ENCODE measurements around the gene HDAC4. TPM values are rescaled to one million over a fixed set of nuclear protein-coding genes. Genes with fewer than 3 reads are reported as not detected.

HDAC4 gene
- total and polyA plus RNA-seq, 4 donors: 2.9 to 37.2 (median 4.4) TPM

DNA sequence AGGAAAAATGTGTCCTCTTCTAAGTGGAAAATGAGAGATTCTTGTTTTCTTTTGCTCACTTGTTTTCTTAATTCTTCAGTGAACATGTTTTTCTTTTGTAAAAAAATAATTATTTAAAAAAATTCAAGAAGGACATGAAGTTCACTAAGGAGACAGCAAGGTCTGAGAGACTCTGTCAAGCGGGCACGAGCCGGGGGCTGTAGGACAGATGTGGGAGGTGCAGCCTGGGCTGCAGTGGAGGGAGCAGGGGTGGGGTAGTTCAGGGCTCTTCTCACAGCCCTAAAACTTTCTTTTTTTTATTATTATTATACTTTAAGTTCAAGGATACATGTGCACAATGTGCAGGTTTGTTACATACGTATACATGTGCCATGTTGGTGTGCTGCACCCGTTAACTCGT, 4.3 kb upstream of the HDAC4 start:
- DNase-seq (ENCODE audit: low spot score): no peak
- H3K27me3 ChIP-seq (ENCODE audit: control insufficient read depth in 4 of 4, insufficient read depth in 4 of 4, low read length in 3 of 4): no peaks in the 10 kb centered on the region
- H3K9me3 ChIP-seq (ENCODE audit: control insufficient read depth in 4 of 4, low read length in 3 of 4): no peaks in the 10 kb centered on the region
- WGBS: 89% methylated on average over 6 of the region's 6 CpGs
- no peak overlapping the region for H3K9ac ChIP-seq (ENCODE audit: low read depth in 1 of 2, low read length in 2 of 2)
- TF ChIP-seq RXRA (IDR thresholded peaks at IDR 0.05) (no peak), FOXA2 (IDR thresholded peaks at IDR 0.05) (no peak), YY1 (IDR thresholded peaks at IDR 0.05) (no peak), EGR1 (IDR thresholded peaks at IDR 0.05; ENCODE audit: low read depth in 2 of 2) (no peak)
- TF ChIP-seq, protein P1, sequence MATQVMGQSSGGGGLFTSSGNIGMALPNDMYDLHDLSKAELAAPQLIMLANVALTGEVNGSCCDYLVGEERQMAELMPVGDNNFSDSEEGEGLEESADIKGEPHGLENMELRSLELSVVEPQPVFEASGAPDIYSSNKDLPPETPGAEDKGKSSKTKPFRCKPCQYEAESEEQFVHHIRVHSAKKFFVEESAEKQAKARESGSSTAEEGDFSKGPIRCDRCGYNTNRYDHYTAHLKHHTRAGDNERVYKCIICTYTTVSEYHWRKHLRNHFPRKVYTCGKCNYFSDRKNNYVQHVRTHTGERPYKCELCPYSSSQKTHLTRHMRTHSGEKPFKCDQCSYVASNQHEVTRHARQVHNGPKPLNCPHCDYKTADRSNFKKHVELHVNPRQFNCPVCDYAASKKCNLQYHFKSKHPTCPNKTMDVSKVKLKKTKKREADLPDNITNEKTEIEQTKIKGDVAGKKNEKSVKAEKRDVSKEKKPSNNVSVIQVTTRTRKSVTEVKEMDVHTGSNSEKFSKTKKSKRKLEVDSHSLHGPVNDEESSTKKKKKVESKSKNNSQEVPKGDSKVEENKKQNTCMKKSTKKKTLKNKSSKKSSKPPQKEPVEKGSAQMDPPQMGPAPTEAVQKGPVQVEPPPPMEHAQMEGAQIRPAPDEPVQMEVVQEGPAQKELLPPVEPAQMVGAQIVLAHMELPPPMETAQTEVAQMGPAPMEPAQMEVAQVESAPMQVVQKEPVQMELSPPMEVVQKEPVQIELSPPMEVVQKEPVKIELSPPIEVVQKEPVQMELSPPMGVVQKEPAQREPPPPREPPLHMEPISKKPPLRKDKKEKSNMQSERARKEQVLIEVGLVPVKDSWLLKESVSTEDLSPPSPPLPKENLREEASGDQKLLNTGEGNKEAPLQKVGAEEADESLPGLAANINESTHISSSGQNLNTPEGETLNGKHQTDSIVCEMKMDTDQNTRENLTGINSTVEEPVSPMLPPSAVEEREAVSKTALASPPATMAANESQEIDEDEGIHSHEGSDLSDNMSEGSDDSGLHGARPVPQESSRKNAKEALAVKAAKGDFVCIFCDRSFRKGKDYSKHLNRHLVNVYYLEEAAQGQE (IDR thresholded peaks at IDR 0.05): no peak
- no peak overlapping the region for H3K4me3 ChIP-seq (ENCODE audit: low read depth in 1 of 3, low read length in 3 of 3)
- H3K36me3 ChIP-seq (ENCODE audit: control insufficient read depth in 4 of 4, insufficient read depth in 3 of 4, low read depth in 1 of 4, low read length in 3 of 4): no peaks in the 10 kb centered on the region
- peaks cover 0 to 3% (median 0%) of the 10 kb centered on the region in 4 donors for H3K4me1 ChIP-seq (ENCODE audit: control insufficient read depth in 4 of 4, insufficient read depth in 4 of 4, low read length in 3 of 4)
- H3K27ac ChIP-seq (ENCODE audit: low read depth in 1 of 2, low read length in 2 of 2): no peak overlapping the region

DNA sequence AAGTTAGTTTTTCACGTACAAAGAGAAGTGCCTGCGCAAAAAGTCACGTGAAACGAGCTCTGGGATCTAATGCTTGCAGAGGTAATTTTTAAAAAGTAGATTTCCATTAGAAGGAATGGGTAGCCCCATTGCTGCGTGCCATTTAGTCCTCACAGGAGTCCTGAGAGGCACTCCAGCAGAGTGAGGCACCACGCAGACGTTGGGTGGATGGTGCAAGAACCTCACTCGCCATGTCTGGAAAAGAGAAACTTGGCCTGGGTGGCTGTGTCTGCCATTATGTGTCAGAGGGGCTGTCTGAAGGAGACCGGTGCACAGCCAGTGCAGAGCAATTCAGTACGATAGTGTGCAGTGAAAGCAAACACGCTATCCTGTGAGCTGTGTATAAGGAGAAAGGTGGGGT, 1.8 kb upstream of the HDAC4 start:
- Histone ChIP-seq H3K4me1 (ENCODE audit: control insufficient read depth in 4 of 4, insufficient read depth in 4 of 4, low read length in 3 of 4) (peaks cover 1 to 15% (median 10%) of the 10 kb centered on the region in 4 donors), H3K9me3 (ENCODE audit: control insufficient read depth in 4 of 4, low read length in 3 of 4) (no peaks in the 10 kb centered on the region), H3K9ac (ENCODE audit: low read depth in 1 of 2, low read length in 2 of 2) (no peak overlapping the region), H3K36me3 (ENCODE audit: control insufficient read depth in 4 of 4, insufficient read depth in 3 of 4, low read depth in 1 of 4, low read length in 3 of 4) (no peaks in the 10 kb centered on the region), H3K4me3 (ENCODE audit: low read depth in 1 of 3, low read length in 3 of 3) (no peak overlapping the region), H3K27ac (ENCODE audit: low read depth in 1 of 2, low read length in 2 of 2) (no peak overlapping the region), H3K27me3 (ENCODE audit: control insufficient read depth in 4 of 4, insufficient read depth in 4 of 4, low read length in 3 of 4) (no peaks in the 10 kb centered on the region)
- DNase-seq (ENCODE audit: low spot score): no peak
- TF ChIP-seq HNF4A (conservative IDR thresholded peaks at IDR 0.05) (no peak), FOXA2 (IDR thresholded peaks at IDR 0.05) (no peak), EGR1 (IDR thresholded peaks at IDR 0.05; ENCODE audit: low read depth in 2 of 2) (no peak), NR2F2 (IDR thresholded peaks at IDR 0.05) (no peak), GABPA (IDR thresholded peaks at IDR 0.05 in 1 of 2, conservative IDR thresholded peaks at IDR 0.05 in 1 of 2) (no peak), RXRA (IDR thresholded peaks at IDR 0.05) (no peak), SP1 (IDR thresholded peaks at IDR 0.05) (no peak), YY1 (IDR thresholded peaks at IDR 0.05) (no peak), RAD21 (IDR thresholded peaks at IDR 0.05) (no peak), HNF4G (IDR thresholded peaks at IDR 0.05) (no peak), JUND (IDR thresholded peaks at IDR 0.05) (no peak), TAF1 (conservative IDR thresholded peaks at IDR 0.05) (no peak)
- TF ChIP-seq, protein P2, sequence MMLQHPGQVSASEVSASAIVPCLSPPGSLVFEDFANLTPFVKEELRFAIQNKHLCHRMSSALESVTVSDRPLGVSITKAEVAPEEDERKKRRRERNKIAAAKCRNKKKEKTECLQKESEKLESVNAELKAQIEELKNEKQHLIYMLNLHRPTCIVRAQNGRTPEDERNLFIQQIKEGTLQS (IDR thresholded peaks at IDR 0.05): no peak
- TF ChIP-seq, protein P3, sequence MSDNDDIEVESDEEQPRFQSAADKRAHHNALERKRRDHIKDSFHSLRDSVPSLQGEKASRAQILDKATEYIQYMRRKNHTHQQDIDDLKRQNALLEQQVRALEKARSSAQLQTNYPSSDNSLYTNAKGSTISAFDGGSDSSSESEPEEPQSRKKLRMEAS (IDR thresholded peaks at IDR 0.05): no peak
- TF ChIP-seq, protein P1 (IDR thresholded peaks at IDR 0.05): no peak
- 97% methylated on average over 11 of the region's 11 CpGs for WGBS
